Caco-2 (cell line): Measurements from ENCODE around the gene WDR91. TPM values are rescaled to one million over a fixed set of nuclear protein-coding genes. Genes with fewer than 3 reads are reported as not detected.

Source experiments
- BruUV-seq: library from RNA; stranded (reverse); fragments of 400-500 nt; replicated peaks from 2 replicates; lab custom pipeline; 2021; lab: Mats Ljungman, UMichigan
- CTCF ChIA-PET: fragments of 300-600 bp; sonication (Branson Sonifier 250); formaldehyde crosslinking; loops from one replicate; lab custom pipeline; 2022; ENCODE audit warnings: antibody characterized with exemption; lab: Charles Lee
- POLR2A ChIA-PET: fragments of 300-600 bp; sonication (Branson Sonifier 250); formaldehyde crosslinking; loops from one replicate; lab custom pipeline; 2022; ENCODE audit warnings: antibody characterized with exemption; lab: Charles Lee
- DNase-seq, 2 experiments: peaks; one replicate each; pipeline versions ENCODE4 v3.0.0 to v3.0.0-alpha.2; 2020 to 2022
- H3K27me3 ChIP-seq: replicated peaks from 2 replicates; pipeline ENCODE4 v1.6.0; 2011; ENCODE audit warnings: low read length; ENCODE audit not compliant: control insufficient read depth, insufficient read depth
- H3K36me3 ChIP-seq: 2 replicates; pipeline ENCODE4 v1.5.1; 2011; ENCODE audit warnings: low read length; ENCODE audit not compliant: control insufficient read depth, insufficient read depth
- H3K4me1 ChIP-seq: fragments of 250-450 bp; sonication (Bioruptor Pico); 2 replicates; pipeline ENCODE4 v1.5.1; 2020; ENCODE audit warnings: mild to moderate bottlenecking
- H3K4me3 ChIP-seq: 2 replicates; pipeline ENCODE4 v1.5.1; 2011; ENCODE audit warnings: low read depth, mild to moderate bottlenecking, control low read depth, low read length
- H3K9me3 ChIP-seq: fragments of 250-450 bp; sonication (Bioruptor Pico); 2 replicates; pipeline ENCODE4 v1.5.1; 2020; ENCODE audit warnings: mild to moderate bottlenecking, moderate library complexity
- H3K27ac Mint-ChIP-seq: one replicate; pipeline ENCODE4 v1.8.0; 2022; ENCODE audit warnings: mixed read lengths; ENCODE audit not compliant: unreplicated experiment
- H3K27me3 Mint-ChIP-seq: one replicate; pipeline ENCODE4 v1.8.0; 2022; ENCODE audit warnings: mixed read lengths; ENCODE audit not compliant: insufficient read depth, unreplicated experiment
- H3K36me3 Mint-ChIP-seq: one replicate; pipeline ENCODE4 v1.8.0; 2022; ENCODE audit warnings: mild to moderate bottlenecking, mixed read lengths; ENCODE audit not compliant: insufficient read depth, unreplicated experiment
- H3K4me1 Mint-ChIP-seq: one replicate; pipeline ENCODE4 v1.8.0; 2022; ENCODE audit warnings: low read depth, mixed read lengths; ENCODE audit not compliant: unreplicated experiment
- H3K4me3 Mint-ChIP-seq: one replicate; pipeline ENCODE4 v1.8.0; 2022; ENCODE audit warnings: mild to moderate bottlenecking, moderate library complexity, mixed read lengths; ENCODE audit not compliant: unreplicated experiment
- H3K9me3 Mint-ChIP-seq: one replicate; pipeline ENCODE4 v1.8.0; 2022; ENCODE audit warnings: mixed read lengths; ENCODE audit not compliant: unreplicated experiment
- CTCF ChIP-seq, 2 experiments: fragments of 200-600 bp in 1 of 2; IDR thresholded peaks; 1 replicate in 1 of 2; 2 replicates in 1 of 2; pipeline versions ENCODE4 v1.5.1 to v1.8.0; 2011 to 2022; ENCODE audit warnings: antibody characterized with exemption in 1 of 2, control low read depth in 1 of 2, inconsistent platforms in 1 of 2, low read depth in 1 of 2, low read length in 1 of 2, mild to moderate bottlenecking in 1 of 2, moderate library complexity in 1 of 2; ENCODE audit not compliant: insufficient read depth in 1 of 2, severe bottlenecking in 1 of 2, unreplicated experiment in 1 of 2
- intact Hi-C: fragments of 100-400 bp; cut with micrococcal nuclease; formaldehyde crosslinking; loops from one replicate; pipeline ENCODE4 v1.10.0; 2022; ENCODE audit not compliant: unreplicated experiment
- total RNA-seq: library from RNA; stranded (reverse); gene quantifications from 2 replicates; pipeline ENCODE4 v1.2.3, GENCODE V29; 2022

The WDR91 gene
- total RNA-seq, 1 experiment from 2014 or later = 12.6 TPM

DNA sequence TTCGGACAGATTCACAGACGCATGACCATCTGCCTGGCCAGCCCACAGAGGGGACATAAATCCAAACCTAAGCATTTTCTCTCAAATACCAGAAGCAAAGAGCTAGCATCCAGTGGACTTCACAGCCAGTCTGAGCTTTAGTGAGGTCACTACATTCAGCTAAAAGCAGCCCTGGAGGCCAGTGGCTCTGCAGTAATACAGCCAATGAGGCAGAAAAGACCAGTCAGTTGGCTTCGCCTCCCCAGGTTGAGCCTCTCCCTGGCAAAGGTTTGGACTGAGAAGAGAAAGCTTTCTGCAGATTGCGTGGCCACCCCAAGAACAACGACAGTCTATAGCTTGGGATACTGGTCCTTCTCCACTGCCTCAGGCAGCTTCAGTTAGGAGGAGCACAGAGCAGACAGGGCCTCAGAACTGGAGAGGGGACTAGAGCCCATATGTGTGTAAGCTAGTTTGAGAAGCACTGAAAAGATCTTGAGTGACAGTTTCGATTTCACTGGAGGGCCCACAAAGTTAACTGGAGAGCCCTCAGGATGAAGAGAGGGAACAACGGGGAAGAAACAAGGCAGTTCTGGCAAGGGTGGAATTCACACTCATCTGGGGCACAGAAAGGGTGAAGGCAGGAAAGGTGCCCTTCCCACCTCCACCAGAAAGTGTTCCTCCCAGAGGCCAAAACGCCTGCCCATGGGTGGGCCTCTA lies 3.8 kb downstream of the WDR91 start:
- no peak for DNase-seq
- H3K9me3 Mint-ChIP-seq = no peaks in the 10 kb centered on the region
- H3K27ac Mint-ChIP-seq = no peak overlapping the region
- H3K27me3 Mint-ChIP-seq = no peaks in the 10 kb centered on the region
- H3K4me3 Mint-ChIP-seq = no peak overlapping the region
- ChIA-PET CTCF (no interaction called here), POLR2A (no interaction called here)
- Histone ChIP-seq H3K27me3 (no peaks in the 10 kb centered on the region), H3K4me3 (no peak overlapping the region), H3K36me3 (no peaks in the 10 kb centered on the region; the same call in 1 of the 2 replicates), H3K9me3 (no peaks in the 10 kb centered on the region), H3K4me1 (peaks cover 4% of the 10 kb centered on the region; the same call in 1 of the 2 replicates)
- H3K4me1 Mint-ChIP-seq = no peaks in the 10 kb centered on the region
- no TSS peak for BruUV-seq
- H3K36me3 Mint-ChIP-seq = no peaks in the 10 kb centered on the region
- TF ChIP-seq CTCF (IDR thresholded peaks at IDR 0.05; ENCODE audit: insufficient read depth in 1 of 2, low read depth in 1 of 2, low read length in 1 of 2, severe bottlenecking in 1 of 2, unreplicated experiment in 1 of 2) = no peak
- intact Hi-C loops = no loop called here

GRCh38 chr7:135206941-135207391 lies 4.4 kb downstream of the WDR91 start:
- Mint-ChIP-seq H3K9me3 (no peaks in the 10 kb centered on the region), H3K4me1 (no peaks in the 10 kb centered on the region), H3K27ac (no peak overlapping the region), H3K36me3 (no peaks in the 10 kb centered on the region), H3K4me3 (no peak overlapping the region), H3K27me3 (no peaks in the 10 kb centered on the region)
- BruUV-seq = no TSS peak
- no peak for TF ChIP-seq CTCF (IDR thresholded peaks at IDR 0.05; ENCODE audit: insufficient read depth in 1 of 2, low read depth in 1 of 2, low read length in 1 of 2, severe bottlenecking in 1 of 2, unreplicated experiment in 1 of 2)
- ChIA-PET CTCF (no interaction called here), POLR2A (no interaction called here)
- no peak for DNase-seq
- Histone ChIP-seq H3K4me3 (no peak overlapping the region), H3K36me3 (no peaks in the 10 kb centered on the region; the same call in 1 of the 2 replicates), H3K4me1 (peaks cover 4% of the 10 kb centered on the region; the same call in 1 of the 2 replicates), H3K27me3 (no peaks in the 10 kb centered on the region), H3K9me3 (no peaks in the 10 kb centered on the region)
- intact Hi-C loops = no loop called here

DNA sequence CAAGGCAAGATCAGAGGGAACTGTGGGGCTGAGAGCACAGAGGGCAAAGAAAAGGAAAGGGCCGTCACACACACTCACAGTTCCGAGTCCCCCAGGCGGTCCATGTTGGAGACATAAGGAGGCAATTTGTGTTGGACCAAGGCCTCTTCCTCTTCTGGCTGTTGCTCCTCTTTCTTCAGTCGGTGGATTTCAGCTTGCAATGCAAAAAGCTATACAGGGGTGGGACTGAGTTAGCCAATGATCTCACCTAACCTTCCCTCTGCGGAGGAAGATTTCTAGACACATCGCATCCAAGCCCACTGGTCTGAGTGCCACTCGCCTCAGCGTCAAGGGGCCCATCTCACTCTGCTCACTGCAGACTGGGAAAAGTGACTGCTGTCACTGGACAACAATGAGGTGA lies 5.5 kb downstream of the WDR91 start:
- POLR2A ChIA-PET = no interaction called here
- Histone ChIP-seq H3K4me3 (no peak overlapping the region), H3K27me3 (no peaks in the 10 kb centered on the region), H3K36me3 (no peaks in the 10 kb centered on the region; the same call in 1 of the 2 replicates), H3K4me1 (peaks cover 4% of the 10 kb centered on the region; the same call in 1 of the 2 replicates), H3K9me3 (no peaks in the 10 kb centered on the region)
- intact Hi-C loops = no loop called here
- H3K36me3 Mint-ChIP-seq = no peaks in the 10 kb centered on the region
- no peak for DNase-seq
- no peak for TF ChIP-seq CTCF (IDR thresholded peaks at IDR 0.05; ENCODE audit: insufficient read depth in 1 of 2, low read depth in 1 of 2, low read length in 1 of 2, severe bottlenecking in 1 of 2, unreplicated experiment in 1 of 2)
- H3K9me3 Mint-ChIP-seq = no peaks in the 10 kb centered on the region
- no TSS peak for BruUV-seq
- no peaks in the 10 kb centered on the region for H3K27me3 Mint-ChIP-seq
- CTCF ChIA-PET = no interaction called here
- no peak overlapping the region for H3K27ac Mint-ChIP-seq
- H3K4me1 Mint-ChIP-seq = no peaks in the 10 kb centered on the region
- no peak overlapping the region for H3K4me3 Mint-ChIP-seq
